ENCODE results near the gene MFSD11. TPM values are rescaled to one million over a fixed set of nuclear protein-coding genes. Genes with fewer than 3 reads are reported as not detected.

The MFSD11 gene
- total RNA-seq, 1 experiment from 2014 or later: 24.9 TPM

- no peak for DNase-seq (ENCODE audit: low read depth, low spot score)
- ATAC-seq: no peak
- Histone ChIP-seq H2AFZ (ENCODE audit: low read depth, low read length, poor library complexity, severe bottlenecking) (no peak overlapping the region), H3K4me2 (ENCODE audit: low read length) (no peak overlapping the region), H3K27ac (ENCODE audit: low read depth, low read length) (no peak overlapping the region), H3K9ac (ENCODE audit: low read length) (no peak overlapping the region), H4K20me1 (ENCODE audit: insufficient read depth) (no peaks in the 10 kb centered on the region; the same call in 1 of the 2 replicates), H3K79me2 (ENCODE audit: insufficient read depth, low read length) (peaks cover 69% of the 10 kb centered on the region), H3K36me3 (ENCODE audit: control insufficient read depth in 1 of 2, insufficient read depth in 2 of 2, low read length in 2 of 2) (peaks cover 69 to 78% of the 10 kb centered on the region in 2 experiments), H3K27me3 (ENCODE audit: insufficient read depth, low read length) (no peaks in the 10 kb centered on the region), H3K9me2 (ENCODE audit: insufficient read depth) (no peaks in the 10 kb centered on the region), H3K4me3 (replicated peaks in 1 of 2; ENCODE audit: low read depth in 1 of 2, low read length in 2 of 2) (no peak overlapping the region), H3K4me1 (ENCODE audit: control insufficient read depth in 1 of 2, insufficient read depth in 2 of 2, low read length in 2 of 2) (peaks cover 6 to 10% of the 10 kb centered on the region in 2 experiments), H3K9me3 (ENCODE audit: control insufficient read depth in 1 of 2, insufficient read depth in 1 of 2, low read depth in 1 of 2, low read length in 2 of 2) (no peaks in the 10 kb centered on the region)
- no TSS peak for BruUV-seq (replicated peaks)
- CTCF ChIA-PET: no interaction called here
- RAD21 ChIA-PET (ENCODE audit: low non-redundant PET in 1 of 2, low total read pairs in 2 of 2, uncharacterized antibody in 2 of 2, unreplicated experiment in 2 of 2): no interaction called here
- POLR2A ChIA-PET: no interaction called here
- intact Hi-C loops (cut with micrococcal nuclease): no loop called here
- no peak for TF ChIP-seq JUND (IDR thresholded peaks at IDR 0.05)
- TF ChIP-seq RAD21 (IDR thresholded peaks at IDR 0.05; ENCODE audit: low read depth): no peak
- no peak for TF ChIP-seq EZH2 (IDR thresholded peaks at IDR 0.05)
- TF ChIP-seq SP1 (IDR thresholded peaks at IDR 0.05; ENCODE audit: low read depth): no peak
- no peak for TF ChIP-seq ZNF274 (IDR thresholded peaks at IDR 0.05; ENCODE audit: low read depth, low read length)
- TF ChIP-seq POLR2AphosphoS5 (IDR thresholded peaks at IDR 0.05; ENCODE audit: low read depth, low read length): no peak
Measured at GRCh38 chr17:76721463-76721862, 16.5 kb upstream of the MFSD11 start.

- no TSS peak for BruUV-seq (replicated peaks)
- Histone ChIP-seq H3K4me3 (replicated peaks in 1 of 2; ENCODE audit: low read depth in 1 of 2, low read length in 2 of 2) (no peak overlapping the region), H4K20me1 (ENCODE audit: insufficient read depth) (peaks cover under 1% of the 10 kb centered on the region; the same call in 1 of the 2 replicates), H3K9ac (ENCODE audit: low read length) (no peak overlapping the region), H3K27ac (ENCODE audit: low read depth, low read length) (no peak overlapping the region), H3K9me2 (ENCODE audit: insufficient read depth) (no peaks in the 10 kb centered on the region), H3K36me3 (ENCODE audit: control insufficient read depth in 1 of 2, insufficient read depth in 2 of 2, low read length in 2 of 2) (peaks cover 60 to 70% of the 10 kb centered on the region in 2 experiments), H3K4me1 (ENCODE audit: control insufficient read depth in 1 of 2, insufficient read depth in 2 of 2, low read length in 2 of 2) (peaks cover 6 to 11% of the 10 kb centered on the region in 2 experiments), H3K79me2 (ENCODE audit: insufficient read depth, low read length) (peaks cover 75% of the 10 kb centered on the region), H2AFZ (ENCODE audit: low read depth, low read length, poor library complexity, severe bottlenecking) (no peak overlapping the region), H3K4me2 (ENCODE audit: low read length) (no peak overlapping the region), H3K27me3 (ENCODE audit: insufficient read depth, low read length) (no peaks in the 10 kb centered on the region), H3K9me3 (ENCODE audit: control insufficient read depth in 1 of 2, insufficient read depth in 1 of 2, low read depth in 1 of 2, low read length in 2 of 2) (no peaks in the 10 kb centered on the region)
- RAD21 ChIA-PET (ENCODE audit: low non-redundant PET in 1 of 2, low total read pairs in 2 of 2, uncharacterized antibody in 2 of 2, unreplicated experiment in 2 of 2): no interaction called here
- DNase-seq (ENCODE audit: low read depth, low spot score) (no peak), ATAC-seq (no peak)
- POLR2A ChIA-PET: interaction anchor here (0.6 to 1.5 kb wide), 3 partner anchors 12 to 1433 kb away, joined by 3 to 5 read pairs (median 4); no protein-coding TSS in a partner anchor
- intact Hi-C loops (cut with micrococcal nuclease): no loop called here
- CTCF ChIA-PET: no interaction called here
- TF ChIP-seq REST (IDR thresholded peaks at IDR 0.05; ENCODE audit: low read depth): no peak
- TF ChIP-seq YY1 (IDR thresholded peaks at IDR 0.05; ENCODE audit: extremely low read depth, insufficient replicate concordance, low read depth, low read length): no peak
- no peak for TF ChIP-seq SRF (IDR thresholded peaks at IDR 0.05; ENCODE audit: low read depth)
- TF ChIP-seq EZH2 (IDR thresholded peaks at IDR 0.05): no peak
- no peak for TF ChIP-seq RAD21 (IDR thresholded peaks at IDR 0.05; ENCODE audit: low read depth)
- no peak for TF ChIP-seq CTCF (IDR thresholded peaks at IDR 0.05 in 2 of 3, conservative IDR thresholded peaks at IDR 0.05 in 1 of 3; ENCODE audit: borderline replicate concordance in 1 of 3, insufficient read depth in 1 of 3, low read depth in 2 of 3, low read length in 2 of 3)
- no peak for TF ChIP-seq ZBTB33 (IDR thresholded peaks at IDR 0.05; ENCODE audit: extremely low read depth, insufficient replicate concordance, low read length)
- TF ChIP-seq TCF7L2 (IDR thresholded peaks at IDR 0.05; ENCODE audit: borderline replicate concordance, extremely low read depth, insufficient read depth, insufficient read length): no peak
- no peak for TF ChIP-seq JUND (IDR thresholded peaks at IDR 0.05)
Measured at GRCh38 chr17:76722279-76722678, 15.6 kb upstream of the MFSD11 start.

Data from HCT116 (cell line).